Stimulated activated CD4-positive, alpha-beta T cell treated with anti-CD3 and anti-CD28 coated beads, Interleukin-4, amount 100 ng/mL, for 48 hours (primary cell): Measurements from ENCODE around the gene ZNF653.
"Not testable (repeated sequence)": the region's sequence is repeated elsewhere in the genome, so short reads cannot be mapped to it uniquely, and the experiment has no call there.

Experiments used
- DNase-seq, 2 donors: peaks; one replicate each; pipeline ENCODE4 v3.0.0-alpha.2; 2020; ENCODE audit warnings: low read depth in 2 of 2

The ZNF653 gene

GRCh38 chr19:11481534-11482383, 23.9 kb downstream of the ZNF653 start:
- peak; percentile 74 to 78 for DNase-seq

DNA sequence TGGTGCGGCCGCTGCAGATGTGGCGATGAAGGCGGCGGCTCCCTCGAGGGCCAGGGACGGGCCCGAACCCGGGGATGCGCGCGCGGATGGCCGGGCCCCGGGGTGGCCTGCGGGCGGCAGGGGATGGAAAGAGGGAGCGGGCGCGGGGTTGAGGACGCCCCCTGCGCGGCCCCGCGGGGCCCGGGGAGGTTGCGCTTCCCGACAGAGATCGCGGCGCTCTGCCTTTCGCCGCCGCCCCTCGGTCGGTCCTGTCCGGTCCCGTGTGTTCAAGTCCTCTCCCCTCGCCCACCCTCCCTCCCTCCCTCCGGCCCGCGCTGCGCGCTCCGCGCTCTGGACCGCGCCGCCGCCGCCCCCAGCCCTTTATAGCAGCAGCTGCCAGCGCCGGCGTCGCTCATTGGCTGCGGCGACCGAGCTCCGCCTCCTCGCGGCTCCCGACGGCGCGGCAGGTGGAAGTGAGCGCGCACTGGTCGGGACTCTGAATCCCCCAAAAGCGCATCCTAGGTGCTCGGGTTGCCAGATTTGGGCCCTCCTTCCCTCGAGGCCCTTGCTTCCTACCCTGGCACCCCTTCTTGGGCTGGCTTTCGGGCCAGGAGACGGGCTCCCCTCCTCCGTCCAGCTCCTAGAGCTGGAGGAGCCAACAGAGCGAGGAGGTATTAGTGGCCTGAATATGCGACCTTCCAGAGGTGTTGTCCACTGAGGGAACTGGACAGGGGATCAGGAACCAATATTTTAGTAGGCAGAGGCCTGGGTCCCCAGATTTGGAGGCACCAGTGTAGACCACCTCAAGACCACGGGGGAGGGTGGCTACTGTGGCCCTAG, 24.7 kb downstream of the ZNF653 start, which contains the start of gene ELAVL3:
Gene ELAVL3 (minus strand): TSS at position 332 of the 819 bp plus-strand sequence. CDS start 438 bp downstream, outside the sequence.
- no peak for DNase-seq

GRCh38 chr19:11479898-11480714, 25.5 kb downstream of the ZNF653 start:
- DNase-seq: no peak

- peak; percentile 24 to 26 for DNase-seq
These were observed 26.3 kb downstream of the ZNF653 start for GRCh38 chr19:11479090-11479897.

DNA sequence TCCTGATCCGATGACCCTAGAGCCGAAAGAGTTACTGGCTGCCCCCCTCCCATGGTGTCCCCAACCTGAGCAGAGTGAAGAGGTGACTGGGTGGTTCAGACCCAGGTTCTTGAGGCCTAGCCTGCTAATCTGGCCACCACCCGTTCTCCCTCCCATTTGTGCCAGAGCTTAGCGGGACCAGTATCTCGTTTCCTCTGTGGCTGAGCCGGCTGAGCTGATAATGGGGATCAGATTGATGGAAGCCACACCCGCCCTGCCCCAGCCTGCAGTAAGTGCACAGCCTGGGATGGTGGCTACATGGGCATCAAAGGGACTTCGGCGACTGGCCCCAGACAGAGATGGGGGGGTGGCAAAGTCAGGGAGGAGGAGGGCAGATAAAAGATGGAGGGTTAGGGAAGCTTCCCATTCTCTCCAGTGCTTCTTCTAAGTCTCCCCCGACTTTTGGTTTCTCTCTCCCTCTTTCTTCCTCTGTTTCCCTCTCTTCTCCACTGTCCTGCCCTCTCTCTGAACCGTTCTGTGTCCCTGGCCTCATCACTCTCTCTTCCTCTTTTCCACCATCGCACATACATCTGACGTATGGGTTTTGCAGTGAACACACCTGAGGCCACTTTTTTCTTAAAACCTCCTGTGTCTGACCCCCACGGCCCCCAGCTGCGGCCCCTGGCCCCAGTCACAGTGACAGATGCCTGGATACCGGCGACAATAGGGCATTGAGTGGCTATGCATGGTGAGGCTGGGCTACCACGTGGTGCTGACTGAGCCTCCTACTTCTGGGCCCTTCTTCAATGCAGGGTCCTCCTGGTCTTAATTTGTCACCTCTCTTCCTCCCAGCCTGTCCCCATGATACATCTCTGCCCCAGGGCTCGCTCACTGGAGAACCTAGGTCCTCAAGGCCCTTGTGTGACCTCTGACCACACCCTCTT, 27.2 kb downstream of the ZNF653 start:
- no peak for DNase-seq

DNA sequence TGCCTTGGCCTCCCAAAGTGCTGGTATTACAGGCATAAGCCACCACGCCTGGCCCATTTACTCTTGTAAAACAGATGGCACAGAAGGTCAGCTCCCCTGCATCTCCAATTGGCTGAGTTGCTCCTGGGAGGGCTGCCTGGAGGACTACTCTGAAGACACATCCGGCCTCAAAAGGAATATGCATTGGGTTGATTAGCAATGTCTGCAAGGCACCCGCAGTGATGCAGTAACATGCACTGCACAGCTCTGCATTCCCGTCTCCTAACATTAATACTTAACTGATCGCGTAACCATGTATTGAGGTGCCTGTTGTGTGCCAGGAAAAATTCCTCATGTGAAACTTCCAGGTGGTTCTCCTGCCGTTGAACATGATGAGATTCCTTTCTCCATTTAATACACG, 29.8 kb downstream of the ZNF653 start:
- no peak for DNase-seq

GRCh38 chr19:11475343-11475742, 30.3 kb downstream of the ZNF653 start:
- DNase-seq: not testable (repeated sequence)

DNA sequence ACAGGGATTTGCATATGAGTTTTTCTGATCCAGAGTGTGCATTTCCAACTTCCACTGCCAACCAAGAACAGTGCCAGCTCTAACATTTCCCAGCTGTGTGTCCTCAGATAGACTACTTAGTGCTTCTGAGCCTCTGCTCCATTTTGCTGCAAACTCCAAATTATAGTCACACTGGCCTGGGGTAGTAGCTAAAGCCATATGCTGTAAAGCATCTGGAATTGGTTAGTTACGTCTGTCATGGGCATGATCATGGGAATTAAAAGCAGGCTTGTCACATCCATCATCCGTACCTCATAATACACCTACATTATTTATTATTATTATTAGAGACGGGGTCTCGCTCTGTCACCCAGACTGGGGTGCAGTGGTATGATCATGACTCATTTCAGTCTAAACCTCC, 31.9 kb downstream of the ZNF653 start:
- no peak for DNase-seq

DNA sequence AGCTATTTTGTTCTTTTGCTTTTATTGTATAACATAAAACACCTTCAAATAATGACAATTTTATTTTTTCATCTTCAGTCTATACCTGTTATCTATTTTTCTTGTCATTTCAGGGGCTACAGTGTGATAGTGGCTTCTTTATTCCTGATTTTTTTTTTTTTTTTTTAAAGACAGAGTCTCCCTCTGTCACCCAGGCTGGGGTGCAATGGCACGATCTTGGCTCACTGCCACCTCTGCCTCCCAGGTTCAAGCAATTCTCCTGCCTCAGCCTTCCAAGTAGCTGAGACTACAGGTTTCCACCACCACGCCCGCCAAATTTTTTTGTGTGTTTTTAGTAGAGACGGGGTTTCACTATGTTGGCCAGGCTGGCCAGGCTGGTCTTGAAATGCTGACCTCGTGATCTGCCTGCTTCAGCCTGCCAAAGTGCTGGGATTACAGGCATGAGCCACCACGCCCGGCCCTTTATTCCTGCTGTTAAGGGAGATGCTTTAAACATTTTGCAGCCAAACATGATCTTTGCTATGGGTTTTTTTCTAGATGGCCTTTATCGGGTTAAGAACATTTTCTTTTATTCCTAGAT, 37.3 kb downstream of the ZNF653 start:
- DNase-seq: not testable (repeated sequence)

DNA sequence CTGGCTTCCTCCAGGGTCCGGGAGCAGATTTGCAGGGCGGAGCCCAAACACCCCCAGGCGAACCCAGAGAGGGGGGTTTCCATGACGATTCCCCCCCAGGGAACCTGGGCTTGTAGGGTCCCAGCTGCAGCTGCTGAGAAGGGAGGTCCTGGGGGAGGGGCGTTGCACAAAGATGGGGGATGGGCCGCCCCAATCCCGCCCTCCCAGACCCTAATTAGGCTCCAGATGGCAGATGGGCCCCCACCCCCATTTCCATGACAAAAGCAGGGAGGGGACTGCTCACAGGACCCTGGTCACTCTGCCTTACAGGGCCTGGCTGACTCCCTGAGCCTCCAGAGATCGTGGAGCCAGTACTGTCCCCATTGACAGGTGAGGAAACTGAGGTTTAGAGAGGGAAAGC, 40.0 kb downstream of the ZNF653 start:
- DNase-seq: no peak

DNA sequence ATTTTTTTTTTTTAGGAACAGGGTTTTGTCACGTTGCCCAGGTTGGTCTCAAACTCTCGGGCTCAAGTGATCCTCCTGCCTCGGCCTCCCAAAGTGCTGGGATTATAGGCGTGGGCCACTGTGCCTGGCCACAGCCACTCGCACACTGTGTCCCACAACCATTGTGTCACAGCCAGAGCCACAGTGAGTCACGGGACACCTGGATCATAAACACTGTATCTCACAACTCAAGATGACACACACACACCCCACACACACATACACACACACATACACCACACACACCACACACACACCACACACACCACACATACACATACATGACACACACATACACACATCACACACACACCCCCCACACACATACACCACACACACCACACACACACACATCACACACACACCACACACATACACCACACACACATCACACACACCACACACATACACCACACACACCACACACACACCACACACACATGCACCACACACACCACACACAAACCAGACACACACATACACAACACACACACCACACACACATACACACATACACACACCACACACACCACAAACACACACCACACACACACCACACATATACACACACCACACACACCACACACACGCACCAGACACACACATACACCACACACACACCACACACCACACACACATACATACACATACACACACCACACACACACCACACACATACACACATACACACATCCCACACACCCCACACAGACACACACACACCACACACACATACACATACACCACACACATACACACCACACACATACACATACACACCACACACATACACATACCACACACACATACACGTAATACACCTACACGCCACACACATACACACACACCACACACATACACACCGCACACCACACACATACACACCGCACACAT, 41.0 kb downstream of the ZNF653 start:
- DNase-seq: no peak

GRCh38 chr19:11463391-11463790, 42.2 kb downstream of the ZNF653 start:
- DNase-seq: no peak

GRCh38 chr19:11461453-11461852, 44.2 kb downstream of the ZNF653 start:
- DNase-seq: no peak

DNA sequence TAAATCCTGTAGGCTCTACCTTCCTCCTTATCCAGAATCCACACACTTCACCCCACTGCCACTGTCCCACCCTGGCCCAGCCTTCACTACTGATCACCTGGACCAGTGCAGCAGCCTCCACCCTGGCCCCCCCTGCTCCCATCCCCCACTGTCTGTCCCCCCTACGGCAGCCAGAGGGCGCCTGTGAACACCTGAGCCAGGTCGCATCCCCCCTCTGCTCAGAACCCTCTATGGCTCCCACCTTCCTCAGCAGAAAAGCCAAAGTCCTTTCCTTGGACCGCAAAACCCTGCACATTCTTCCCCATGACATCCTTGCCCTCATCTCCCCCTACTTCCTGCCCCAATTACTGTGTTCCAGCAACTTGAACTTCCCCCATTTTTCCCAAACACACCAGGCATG, 45.4 kb downstream of the ZNF653 start:
- DNase-seq: no peak

DNA sequence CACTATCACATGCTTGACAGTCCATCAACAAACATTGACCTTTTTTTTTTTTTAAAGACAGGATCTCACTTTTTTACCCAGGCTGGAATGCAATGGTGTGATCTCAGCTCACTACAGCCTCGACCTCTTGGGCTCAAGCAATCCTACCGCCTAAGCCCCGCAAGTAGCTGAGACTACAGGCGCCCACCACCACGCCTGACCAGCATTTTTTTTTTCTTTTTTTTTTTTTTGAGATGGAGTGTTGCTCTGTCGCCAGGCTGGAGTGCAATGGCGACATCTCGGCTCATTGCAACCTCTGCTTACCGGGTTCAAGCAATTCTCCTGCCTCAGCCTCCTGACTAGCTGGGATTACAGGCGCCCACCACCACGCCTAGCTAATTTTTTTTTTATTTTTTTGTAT, 46.7 kb downstream of the ZNF653 start:
- DNase-seq: not testable (repeated sequence)

DNA sequence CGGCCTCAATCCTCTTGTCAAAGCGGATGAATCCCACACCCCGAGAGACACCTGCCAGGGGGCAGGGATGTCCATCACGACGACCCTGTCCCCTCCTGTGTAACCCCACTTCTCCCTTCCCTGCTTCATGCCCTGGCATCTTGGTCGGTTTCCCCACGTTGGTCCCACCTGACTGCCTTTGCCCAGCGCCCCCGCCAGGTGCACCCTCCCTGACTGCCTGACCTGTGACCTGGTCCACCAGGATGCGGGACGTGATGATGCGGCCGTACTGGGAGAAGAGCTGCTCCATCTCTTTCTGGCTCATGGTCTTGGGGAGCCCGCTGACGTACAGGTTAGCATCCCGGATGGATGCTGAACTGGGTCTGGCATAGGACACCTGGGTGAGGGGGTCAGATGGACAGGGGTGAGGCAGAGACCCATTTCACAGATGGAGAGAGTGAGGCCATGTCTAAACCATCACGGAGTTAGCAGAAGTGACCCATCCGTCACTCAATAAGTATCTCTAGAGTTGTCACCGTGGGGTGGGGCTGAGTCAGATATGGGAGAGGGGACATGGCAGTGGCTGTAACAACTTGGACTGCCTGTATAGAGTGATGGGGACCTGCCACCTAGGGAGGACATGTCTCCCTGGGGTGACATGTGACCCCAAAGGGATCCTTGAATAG, 47.3 kb downstream of the ZNF653 start:
- no peak for DNase-seq

DNA sequence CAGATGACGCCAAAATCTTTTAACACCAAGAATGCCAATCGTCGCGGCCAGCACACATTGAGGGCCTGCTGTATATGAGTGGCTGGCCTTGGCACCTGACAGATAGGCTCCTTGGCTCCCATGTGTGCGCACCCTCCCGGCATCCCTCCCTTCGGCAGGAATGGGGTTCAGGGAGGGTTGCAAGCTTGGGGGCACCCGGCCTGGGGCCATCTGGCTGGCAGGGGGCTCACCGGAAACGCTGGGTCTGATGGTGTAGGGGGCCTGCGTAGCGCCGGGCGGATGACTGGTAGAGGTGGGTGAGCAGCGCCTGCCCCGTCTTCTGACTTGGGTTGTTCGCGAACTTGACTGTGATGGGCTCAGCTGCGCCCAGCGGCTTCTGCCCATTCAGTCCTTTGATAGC, 47.8 kb downstream of the ZNF653 start:
- DNase-seq: no peak

GRCh38 chr19:11457115-11457514, 48.5 kb downstream of the ZNF653 start:
- DNase-seq: no peak
